GM18511 (cell line): Measurements from ENCODE around the gene PASK.
"Not testable (repeated sequence)": the region's sequence is repeated elsewhere in the genome, so short reads cannot be mapped to it uniquely, and the experiment has no call there.

Source experiments
- ATAC-seq: cut with Tn5 transposase; IDR thresholded peaks from one replicate; pipeline ENCODE4 v1.9.1; 2021; ENCODE audit warnings: mild to moderate bottlenecking, moderate library complexity; ENCODE audit not compliant: unreplicated experiment

The PASK gene

GRCh38 chr2:241148891-241149674 lies at the start of gene PASK:
PASK (minus strand) TSS chr2:241149472; CDS start chr2:241143032, 6,440 bp downstream.
- peak; percentile 79 for ATAC-seq

- no peak for ATAC-seq
These were observed 49.4 kb upstream of the PASK start for GRCh38 chr2:241198381-241199279.

GRCh38 chr2:241197947-241198346 lies 48.7 kb upstream of the PASK start:
- ATAC-seq = no peak

GRCh38 chr2:241197246-241197645 lies 48.0 kb upstream of the PASK start:
- not testable (repeated sequence) for ATAC-seq

- ATAC-seq = no peak
These were observed 46.3 kb upstream of the PASK start for GRCh38 chr2:241195506-241196130.

GRCh38 chr2:241194811-241195210 lies 45.5 kb upstream of the PASK start:
- ATAC-seq = no peak

- no peak for ATAC-seq
These were observed 44.0 kb upstream of the PASK start for GRCh38 chr2:241193271-241193670.

GRCh38 chr2:241191081-241191480 lies 41.8 kb upstream of the PASK start:
- ATAC-seq = no peak

GRCh38 chr2:241190291-241190981 lies 41.2 kb upstream of the PASK start:
- no peak for ATAC-seq

GRCh38 chr2:241189856-241190201 lies 40.6 kb upstream of the PASK start:
- no peak for ATAC-seq

- no peak for ATAC-seq
These were observed 40.0 kb upstream of the PASK start for GRCh38 chr2:241189093-241189855.

GRCh38 chr2:241188361-241189092 lies 39.3 kb upstream of the PASK start, which contains the start of gene ANO7:
ANO7 (plus strand) TSS chr2:241188677; CDS start chr2:241190064, 1,387 bp downstream.
- no peak for ATAC-seq

GRCh38 chr2:241187918-241188234 lies 38.6 kb upstream of the PASK start:
- no peak for ATAC-seq

GRCh38 chr2:241187101-241187917 lies 38.0 kb upstream of the PASK start:
- ATAC-seq = no peak

- ATAC-seq = no peak
These were observed 36.7 kb upstream of the PASK start for GRCh38 chr2:241185961-241186360.

- no peak for ATAC-seq
These were observed 35.6 kb upstream of the PASK start for GRCh38 chr2:241184901-241185300.

GRCh38 chr2:241183221-241183620 lies 33.9 kb upstream of the PASK start:
- no peak for ATAC-seq

GRCh38 chr2:241182531-241183133 lies 33.4 kb upstream of the PASK start:
- no peak for ATAC-seq
